HepG2 (cell line): Measurements from ENCODE around the gene LMNA. TPM values are rescaled to one million over a fixed set of nuclear protein-coding genes. Genes with fewer than 3 reads are reported as not detected.
A peak's percentile ranks its signal among the peaks of the same experiment; 100 is the strongest.

Source experiments
- ARID2 ChIP-seq: sonication (generic); formaldehyde crosslinking; IDR thresholded peaks from 2 replicates; pipeline ENCODE4 v1.8.1; 2022; ENCODE audit warnings: mild to moderate bottlenecking, missing genetic modification reagents, borderline replicate concordance
- CAMTA2 ChIP-seq: sonication (generic); formaldehyde crosslinking; IDR thresholded peaks from 2 replicates; pipeline ENCODE4 v1.4.0; 2020; ENCODE audit warnings: mild to moderate bottlenecking, missing genetic modification reagents, borderline replicate concordance
- CREBL2 ChIP-seq: sonication (generic); formaldehyde crosslinking; IDR thresholded peaks from 2 replicates; pipeline ENCODE4 v1.8.1; 2023; ENCODE audit warnings: missing genetic modification reagents, mild to moderate bottlenecking, borderline replicate concordance
- FOSL2 ChIP-seq: sonication (generic); formaldehyde crosslinking; IDR thresholded peaks from 2 replicates; pipeline ENCODE4 v1.4.0; 2020; ENCODE audit warnings: missing genetic modification reagents
- FOXM1 ChIP-seq: sonication (generic); formaldehyde crosslinking; IDR thresholded peaks from 2 replicates; pipeline ENCODE4 v1.5.0; 2020; ENCODE audit warnings: missing genetic modification reagents
- GATAD1 ChIP-seq: IDR thresholded peaks from 2 replicates; pipeline ENCODE4 v1.6.1; 2016; ENCODE audit warnings: missing genetic modification reagents, missing compliant biosample characterization
- HCFC1 ChIP-seq: fragments of 150-350 bp; IDR thresholded peaks from 2 replicates; pipeline ENCODE4 v1.6.1; 2014; ENCODE audit warnings: low read depth, low read length
- JUN ChIP-seq: sonication (generic); formaldehyde crosslinking; IDR thresholded peaks from 2 replicates; pipeline ENCODE4 v1.4.0; 2020; ENCODE audit warnings: mild to moderate bottlenecking, missing genetic modification reagents
- PRDM15 ChIP-seq: sonication (generic); formaldehyde crosslinking; IDR thresholded peaks from 2 replicates; pipeline ENCODE4 v1.4.0; 2020; ENCODE audit warnings: missing genetic modification reagents
- RBM39 ChIP-seq: fragments of 200-400 bp; formaldehyde crosslinking; IDR thresholded peaks from one replicate; pipeline ENCODE4 v1.6.1; 2018; ENCODE audit warnings: antibody characterized with exemption, mild to moderate bottlenecking, low read depth, low read length; ENCODE audit not compliant: poor library complexity, severe bottlenecking
- RXRA ChIP-seq: sonication (generic); formaldehyde crosslinking; IDR thresholded peaks from 2 replicates; pipeline ENCODE4 v1.5.1; 2020; ENCODE audit warnings: missing genetic modification reagents
- SAFB2 ChIP-seq: sonication (generic); formaldehyde crosslinking; IDR thresholded peaks from 2 replicates; pipeline ENCODE4 v1.5.1; 2020; ENCODE audit warnings: missing genetic modification reagents, low read depth, mild to moderate bottlenecking, borderline replicate concordance
- SAP130 ChIP-seq: IDR thresholded peaks from 2 replicates; pipeline ENCODE4 v1.6.1; 2016; ENCODE audit warnings: low read depth
- SCMH1 ChIP-seq: sonication (generic); formaldehyde crosslinking; IDR thresholded peaks from 2 replicates; pipeline ENCODE4 v1.9.0; 2021; ENCODE audit warnings: missing genetic modification reagents, mild to moderate bottlenecking, borderline replicate concordance
- SIN3B ChIP-seq: fragments of 150-350 bp; IDR thresholded peaks from 2 replicates; pipeline ENCODE4 v1.6.1; 2014; ENCODE audit warnings: low read length
- SP2 ChIP-seq: sonication (generic); formaldehyde crosslinking; IDR thresholded peaks from 2 replicates; pipeline ENCODE4 v1.5.1; 2020; ENCODE audit warnings: mild to moderate bottlenecking, missing genetic modification reagents
- SRSF1 ChIP-seq: fragments of 200-400 bp; formaldehyde crosslinking; optimal IDR thresholded peaks from 2 replicates; pipeline ENCODE3; 2017; ENCODE audit warnings: mild to moderate bottlenecking, low read depth, low read length, moderate library complexity
- ZFP36L1 ChIP-seq: sonication (generic); formaldehyde crosslinking; IDR thresholded peaks from 2 replicates; pipeline ENCODE4 v1.8.0; 2022; ENCODE audit warnings: mild to moderate bottlenecking, missing genetic modification reagents, moderate library complexity
- ZFP82 ChIP-seq: sonication (generic); formaldehyde crosslinking; IDR thresholded peaks from 2 replicates; pipeline ENCODE4 v1.5.1; 2020; ENCODE audit warnings: mild to moderate bottlenecking, missing genetic modification reagents, borderline replicate concordance
- ZNF230 ChIP-seq: sonication (generic); formaldehyde crosslinking; IDR thresholded peaks from 2 replicates; pipeline ENCODE4 v1.4.0; 2020; ENCODE audit warnings: mild to moderate bottlenecking, missing genetic modification reagents
- ZNF275 ChIP-seq: sonication (generic); formaldehyde crosslinking; IDR thresholded peaks from 2 replicates; pipeline ENCODE4 v1.8.0; 2022; ENCODE audit warnings: missing genetic modification reagents, mild to moderate bottlenecking, inconsistent platforms, borderline replicate concordance
- ZNF552 ChIP-seq: sonication (generic); formaldehyde crosslinking; IDR thresholded peaks from 2 replicates; pipeline ENCODE4 v1.9.0; 2022; ENCODE audit warnings: missing genetic modification reagents, mild to moderate bottlenecking, borderline replicate concordance
- ZNF761 ChIP-seq: sonication (generic); formaldehyde crosslinking; conservative IDR thresholded peaks from 2 replicates; pipeline ENCODE4 v1.4.0; 2020; ENCODE audit warnings: mild to moderate bottlenecking, missing genetic modification reagents
- ZNF790 ChIP-seq: sonication (generic); formaldehyde crosslinking; IDR thresholded peaks from 2 replicates; pipeline ENCODE4 v1.8.0; 2022; ENCODE audit warnings: missing genetic modification reagents, mild to moderate bottlenecking, borderline replicate concordance
- ZSCAN12 ChIP-seq: sonication (generic); formaldehyde crosslinking; IDR thresholded peaks from 2 replicates; pipeline ENCODE4 v1.9.0; 2021; ENCODE audit warnings: mild to moderate bottlenecking, missing genetic modification reagents
- ZSCAN21 ChIP-seq: sonication (generic); formaldehyde crosslinking; IDR thresholded peaks from 2 replicates; pipeline ENCODE4 v1.8.0; 2022; ENCODE audit warnings: mild to moderate bottlenecking, missing genetic modification reagents, moderate library complexity, borderline replicate concordance
- polyA plus RNA-seq, 8 experiments: library from polyadenylated mRNA; depleted of rRNA in 3 of 8; stranded (reverse) in 7 of 8; unstranded in 1 of 8; fragments of >200 nt; fragmentation: Illumina TruSeq in 4 of 8; extraction: Trizol in 4 of 8; gene quantifications; 2 replicates each; pipeline versions ENCODE4 v1.2.1 to v1.2.3, GENCODE V29; 2011 to 2016; ENCODE audit warnings: low read depth in 4 of 8, missing spikeins in 1 of 8, mixed read lengths in 1 of 8; ENCODE audit not compliant: insufficient read depth in 1 of 8
- total RNA-seq, 5 experiments: library from RNA; depleted of rRNA; stranded (reverse); fragments of >200 nt; fragmentation: Illumina TruSeq; extraction: Trizol; gene quantifications; 2 replicates each; pipeline ENCODE4 v1.2.3, GENCODE V29; 2016; ENCODE audit warnings: low read depth in 1 of 5

Gene LMNA
- total and polyA plus RNA-seq, 2 of the 13 experiments (the other 11 are each of a cell fraction or from before 2014, with no cell fraction given), result 107 to 225 TPM

GRCh38 chr1:156114919-156115513, 505 bp downstream of the LMNA start (continued):
- TF ChIP-seq JUN (CRISPR knock-in tag), result no peak
- TF ChIP-seq FOXM1 (CRISPR knock-in tag), result no peak
- 0 out of 2 replicates have a peak, but pooled peaks have one; percentile 6 for TF ChIP-seq SIN3B
- no peak for TF ChIP-seq RBM39
- no peak for TF ChIP-seq ZNF275 (CRISPR knock-in tag)
- no peak; the same call in 1 of the 2 replicates for TF ChIP-seq PRDM15 (CRISPR knock-in tag)
- no peak for TF ChIP-seq ARID2 (CRISPR knock-in tag)
- TF ChIP-seq RXRA (CRISPR knock-in tag), result no peak
- no peak for TF ChIP-seq SRSF1
- TF ChIP-seq ZNF761 (CRISPR knock-in tag), result no peak
- TF ChIP-seq ZNF790, result no peak
- 0 out of 2 replicates have a peak, but pooled peaks have one; percentile 42 for TF ChIP-seq SAFB2 (CRISPR knock-in tag)
- TF ChIP-seq GATAD1 (CRISPR knock-in tag), result no peak; the same call in 1 of the 2 replicates
- TF ChIP-seq HCFC1, result no peak
- no peak for TF ChIP-seq FOSL2 (CRISPR knock-in tag)
- TF ChIP-seq SP2 (CRISPR knock-in tag), result peak; percentile 47; the same call in 1 of the 2 replicates
- TF ChIP-seq ZSCAN21 (CRISPR knock-in tag), result peak; percentile 10; the same call in 1 of the 2 replicates
- no peak for TF ChIP-seq SCMH1
- no peak for TF ChIP-seq ZSCAN12 (CRISPR knock-in tag)
- no peak; the same call in 1 of the 2 replicates for TF ChIP-seq CAMTA2 (CRISPR knock-in tag)
- TF ChIP-seq ZNF552 (CRISPR knock-in tag), result no peak
- TF ChIP-seq ZNF230, result no peak
- TF ChIP-seq ZFP82 (CRISPR knock-in tag), result no peak
- TF ChIP-seq CREBL2, result no peak; the same call in 1 of the 2 replicates
- TF ChIP-seq ZFP36L1, result no peak
- TF ChIP-seq SAP130 (CRISPR knock-in tag), result peak; percentile 71
